Measurements from ENCODE around the gene NEDD1.

The NEDD1 gene, protein sequence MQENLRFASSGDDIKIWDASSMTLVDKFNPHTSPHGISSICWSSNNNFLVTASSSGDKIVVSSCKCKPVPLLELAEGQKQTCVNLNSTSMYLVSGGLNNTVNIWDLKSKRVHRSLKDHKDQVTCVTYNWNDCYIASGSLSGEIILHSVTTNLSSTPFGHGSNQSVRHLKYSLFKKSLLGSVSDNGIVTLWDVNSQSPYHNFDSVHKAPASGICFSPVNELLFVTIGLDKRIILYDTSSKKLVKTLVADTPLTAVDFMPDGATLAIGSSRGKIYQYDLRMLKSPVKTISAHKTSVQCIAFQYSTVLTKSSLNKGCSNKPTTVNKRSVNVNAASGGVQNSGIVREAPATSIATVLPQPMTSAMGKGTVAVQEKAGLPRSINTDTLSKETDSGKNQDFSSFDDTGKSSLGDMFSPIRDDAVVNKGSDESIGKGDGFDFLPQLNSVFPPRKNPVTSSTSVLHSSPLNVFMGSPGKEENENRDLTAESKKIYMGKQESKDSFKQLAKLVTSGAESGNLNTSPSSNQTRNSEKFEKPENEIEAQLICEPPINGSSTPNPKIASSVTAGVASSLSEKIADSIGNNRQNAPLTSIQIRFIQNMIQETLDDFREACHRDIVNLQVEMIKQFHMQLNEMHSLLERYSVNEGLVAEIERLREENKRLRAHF

GRCh38 chr12:96906849-96907670, at the start of gene NEDD1:
NEDD1 (plus strand) TSS chr12:96907257; CDS start chr12:96909760, 2,503 bp downstream.
- peak; percentile 90 for DNase-seq

DNA sequence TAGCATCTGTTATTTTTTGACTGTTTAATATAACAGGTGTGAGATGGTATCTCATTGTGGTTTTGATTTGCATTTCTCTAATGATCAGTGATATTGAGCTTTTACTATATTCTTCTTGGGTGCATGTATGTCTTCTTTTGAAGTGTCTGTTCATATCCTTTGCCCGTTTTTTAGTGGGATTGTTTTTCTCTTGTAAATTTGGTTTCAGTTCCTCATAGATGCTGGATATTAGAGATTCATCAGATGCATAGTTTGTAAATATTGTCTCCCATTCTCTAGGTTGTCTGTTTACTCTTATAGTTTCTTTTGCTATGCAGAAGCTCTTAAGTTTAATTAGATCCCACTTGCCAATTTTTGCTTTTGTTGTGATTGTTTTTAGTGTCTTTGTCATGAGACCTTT, 48.9 kb upstream of the NEDD1 start:
- DNase-seq: no peak

- DNase-seq: no peak
Measured at GRCh38 chr12:96861656-96862055, 45.4 kb upstream of the NEDD1 start.

DNA sequence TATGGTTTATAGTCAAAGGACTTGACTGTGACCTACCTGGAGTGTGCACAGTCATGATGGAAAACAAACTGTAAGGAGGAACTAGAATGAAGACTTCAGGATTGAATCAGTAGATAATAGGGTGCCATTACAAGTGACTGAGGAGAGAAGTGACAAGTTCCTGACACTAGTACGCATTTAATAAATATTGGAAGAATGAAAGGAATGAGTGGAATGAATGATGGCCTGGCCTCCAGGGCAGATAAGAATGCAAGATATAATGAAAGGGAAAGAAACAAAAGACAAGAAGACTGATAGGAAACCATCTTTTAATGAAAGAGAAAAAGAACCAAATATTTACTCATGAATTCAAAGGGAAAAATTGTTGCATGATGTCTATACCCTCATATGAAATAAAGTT, 44.7 kb upstream of the NEDD1 start:
- no peak for DNase-seq

GRCh38 chr12:96864335-96864734, 42.7 kb upstream of the NEDD1 start:
- DNase-seq: no peak

DNA sequence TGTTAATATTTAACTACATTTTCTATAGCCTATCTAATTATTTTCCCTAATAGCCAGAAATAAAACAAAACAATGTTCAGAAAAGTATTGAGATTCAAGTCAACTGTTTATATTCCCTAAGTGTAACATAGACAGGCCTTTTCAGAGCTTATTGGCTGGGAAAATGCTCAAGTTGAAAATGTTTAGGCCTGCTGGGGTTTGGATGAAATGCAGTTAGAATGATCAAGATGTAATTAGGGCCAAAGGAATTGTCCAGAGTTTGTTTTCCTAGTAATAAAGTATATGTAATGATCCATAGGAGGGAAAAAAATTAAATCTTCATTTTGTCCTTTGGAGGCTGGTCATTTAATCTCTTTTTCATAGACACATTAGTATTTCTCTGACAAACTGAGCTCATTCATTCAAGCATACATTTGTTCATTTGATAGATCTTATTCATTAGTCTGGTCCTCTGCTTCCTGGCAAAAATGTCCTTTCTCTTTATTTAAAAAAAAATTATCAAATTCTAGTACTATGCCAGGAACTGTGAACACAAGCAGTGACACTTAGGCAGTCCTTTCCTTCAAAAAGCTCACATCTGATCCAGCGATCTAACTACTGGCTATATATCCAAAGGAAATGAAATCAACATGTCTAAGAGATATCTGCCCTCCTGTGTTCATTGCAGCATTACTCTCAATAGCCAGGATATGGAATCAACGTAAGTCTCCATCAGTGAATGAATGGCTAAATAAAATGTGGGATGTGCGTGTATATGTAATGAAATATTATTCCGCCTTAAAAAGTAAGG, 40.1 kb upstream of the NEDD1 start:
- no peak for DNase-seq

DNA sequence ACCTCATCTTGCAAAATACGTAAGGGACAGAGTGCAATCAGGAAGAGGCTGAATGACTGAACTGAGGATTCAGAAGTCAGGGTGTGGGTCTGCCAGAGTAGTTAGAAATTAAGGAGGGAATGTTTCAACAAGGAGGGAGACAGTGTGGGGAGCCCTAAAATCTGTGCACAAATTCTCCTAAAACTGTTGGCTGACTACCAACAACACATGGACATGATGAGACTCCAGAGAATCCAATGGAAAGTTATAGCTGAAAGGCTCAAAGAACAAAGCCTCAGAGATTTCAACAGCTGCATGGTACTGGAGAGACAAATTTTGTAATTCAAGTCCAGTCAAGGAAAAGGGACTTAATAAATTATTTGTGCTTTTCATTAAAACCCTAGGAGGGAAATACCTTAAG, 36.1 kb upstream of the NEDD1 start:
- DNase-seq: no peak

GRCh38 chr12:96872961-96873360, 34.1 kb upstream of the NEDD1 start:
- DNase-seq: no peak

DNA sequence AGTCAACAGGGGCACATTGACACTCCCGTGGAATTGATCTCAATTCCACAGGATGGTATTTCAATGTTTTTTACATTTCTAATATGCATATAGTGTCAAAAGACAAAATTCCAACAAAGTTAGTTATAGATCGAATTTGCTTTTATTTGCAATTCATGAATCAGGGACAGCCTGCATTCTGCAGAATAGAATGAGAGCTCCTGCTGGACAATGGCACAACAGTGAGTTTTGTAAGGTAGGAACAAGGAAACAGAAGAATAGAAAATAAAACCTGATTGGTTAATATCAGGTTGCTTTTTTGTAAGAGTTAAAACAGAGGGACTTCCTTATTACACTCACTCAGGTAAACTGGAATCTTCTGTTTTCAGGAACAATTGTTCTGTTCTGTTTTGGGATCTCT, 32.8 kb upstream of the NEDD1 start:
- no peak for DNase-seq

DNA sequence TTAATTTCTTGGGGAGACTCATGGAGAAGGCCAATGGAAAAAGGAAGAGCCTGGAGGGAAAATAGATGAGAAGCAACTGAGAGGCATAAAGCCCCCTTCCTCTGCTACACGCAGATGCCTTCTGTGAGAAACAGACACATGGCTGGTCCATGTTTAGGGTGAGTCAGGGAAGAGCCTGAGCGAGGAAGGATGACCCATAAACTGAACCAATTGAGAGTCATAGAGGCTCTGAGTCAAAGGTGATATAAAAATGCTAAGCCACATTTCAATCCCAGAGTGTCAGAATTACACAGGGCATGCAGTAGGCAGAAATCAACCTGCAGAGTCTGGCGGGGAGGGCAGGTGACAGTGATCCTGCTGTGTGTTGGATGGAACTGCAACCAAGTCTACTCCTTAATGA, 30.1 kb upstream of the NEDD1 start:
- no peak for DNase-seq

GRCh38 chr12:96878704-96879103, 28.4 kb upstream of the NEDD1 start:
- no peak for DNase-seq

DNA sequence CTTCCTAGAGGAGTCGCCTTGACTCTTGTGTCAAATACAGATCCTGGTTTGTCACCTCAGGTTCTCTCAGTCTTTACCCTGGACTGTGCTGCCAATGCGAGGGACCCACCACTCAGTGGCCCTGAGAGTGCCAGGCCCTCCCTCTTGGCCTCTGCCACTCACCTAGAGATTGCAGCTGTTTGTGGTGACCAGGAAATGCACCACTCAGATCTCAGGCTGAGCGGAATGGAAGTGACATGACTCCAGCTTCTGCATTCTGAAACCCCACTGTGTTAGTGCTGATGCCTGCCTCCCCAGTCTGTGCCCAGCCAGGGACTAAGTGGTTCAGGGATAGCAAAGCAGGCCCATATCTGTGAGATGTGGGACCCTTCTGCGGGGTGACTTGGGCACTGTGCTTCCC, 27.8 kb upstream of the NEDD1 start:
- DNase-seq: no peak

DNA sequence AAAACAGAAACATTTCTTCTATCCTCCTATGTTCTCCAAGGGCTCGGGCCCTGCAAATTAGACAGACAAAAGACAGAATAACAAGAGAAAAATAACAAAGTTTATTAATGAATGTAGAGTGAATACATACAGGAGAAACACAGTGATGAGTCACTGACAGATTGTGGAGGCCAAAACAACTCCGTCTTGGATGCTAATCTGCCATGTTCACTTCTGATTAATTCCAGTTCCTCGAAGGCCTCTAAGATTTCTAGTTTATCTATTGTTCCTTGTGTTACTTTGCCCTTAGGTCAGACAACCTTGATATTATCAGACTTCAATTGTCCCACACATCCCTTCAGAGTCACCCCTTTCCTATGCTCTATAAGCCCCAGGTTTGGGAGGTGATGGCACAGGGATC, 26.8 kb upstream of the NEDD1 start:
- no peak for DNase-seq

DNA sequence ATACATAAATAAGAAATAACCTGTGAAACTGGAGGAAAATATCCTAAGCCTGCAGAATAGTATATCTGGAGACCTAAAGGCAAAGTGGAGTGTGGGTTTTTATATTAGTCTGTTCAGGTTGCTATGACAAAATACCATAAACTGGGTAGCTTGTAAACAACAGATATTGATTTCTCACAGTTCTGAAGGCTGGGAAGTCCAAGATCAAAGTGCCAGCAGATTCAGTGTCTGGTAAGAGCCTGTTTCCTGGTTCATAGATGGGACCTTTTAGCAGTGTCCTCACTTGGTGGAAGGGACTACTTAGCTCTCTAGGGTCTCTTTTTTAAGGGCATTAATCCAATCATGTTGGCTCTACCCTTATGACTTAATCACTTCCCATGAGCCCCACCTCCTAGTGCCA, 25.4 kb upstream of the NEDD1 start:
- DNase-seq: no peak

DNA sequence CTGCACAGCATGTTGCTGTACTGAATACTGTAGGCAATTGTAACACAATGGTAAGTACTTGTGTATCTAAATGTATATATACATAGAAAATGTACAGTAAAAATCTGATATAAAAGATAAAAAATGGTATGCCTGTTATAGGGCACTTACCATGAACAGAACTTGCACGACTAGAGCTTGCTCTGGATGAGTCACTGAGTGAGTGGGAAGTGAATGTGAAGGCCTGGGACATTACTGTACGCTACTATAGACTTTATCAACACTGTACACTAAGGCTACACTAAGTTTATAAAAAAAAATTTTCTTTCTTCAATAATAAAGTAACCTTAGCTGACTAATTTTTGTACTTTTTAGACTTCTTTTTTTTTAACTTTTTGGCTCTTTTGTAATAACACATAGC, 24.2 kb upstream of the NEDD1 start:
- no peak for DNase-seq

DNA sequence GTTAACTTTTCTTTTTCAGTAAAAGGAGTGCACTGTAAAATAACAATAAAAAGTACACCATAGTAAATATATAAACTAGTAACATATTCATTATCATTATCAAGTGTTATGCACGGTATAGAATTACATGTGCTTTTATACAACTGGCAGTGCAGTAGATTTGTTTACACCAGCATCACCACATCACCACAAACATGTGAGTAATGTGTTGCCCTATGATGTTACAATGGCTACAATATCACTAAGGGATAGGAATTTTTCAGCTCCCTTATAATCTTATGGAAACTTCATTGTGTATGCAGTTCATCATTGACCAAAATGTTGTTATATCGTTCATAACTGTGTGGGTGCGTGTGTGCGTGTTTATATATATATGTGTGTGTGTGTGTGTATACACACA, 23.5 kb upstream of the NEDD1 start:
- no peak for DNase-seq

DNA sequence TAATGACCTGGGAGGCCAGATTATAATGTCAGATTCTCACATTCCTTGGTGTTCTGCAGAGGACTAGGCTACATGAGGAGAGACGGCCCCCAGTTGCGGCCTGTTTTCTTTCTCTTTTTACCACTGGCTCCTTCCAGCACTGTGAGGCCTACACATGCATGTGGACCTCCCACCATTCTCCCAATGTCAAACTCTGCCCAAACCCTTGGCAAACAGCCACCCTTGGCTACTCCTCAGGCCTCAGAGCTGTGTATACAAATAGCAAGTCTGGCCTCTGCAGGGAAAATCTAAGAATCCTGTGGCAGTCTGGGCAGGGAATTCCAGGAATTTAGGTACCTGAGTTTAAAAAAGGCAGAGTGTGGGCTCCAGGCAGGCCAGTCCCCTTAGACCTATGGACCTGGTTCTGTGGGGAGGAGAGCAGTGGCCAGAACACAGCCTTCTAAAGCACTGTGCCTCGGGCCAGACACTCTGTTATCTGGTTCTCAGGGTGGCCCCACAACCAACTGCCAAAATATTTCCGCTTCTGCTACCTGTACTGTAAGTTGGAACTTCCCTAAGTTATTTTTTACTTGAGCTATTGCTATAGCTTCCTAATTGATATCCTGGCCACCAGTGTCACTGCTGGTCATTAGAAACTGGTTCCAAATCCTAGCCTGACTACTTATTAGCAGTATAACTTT, 19.9 kb upstream of the NEDD1 start:
- DNase-seq: no peak

DNA sequence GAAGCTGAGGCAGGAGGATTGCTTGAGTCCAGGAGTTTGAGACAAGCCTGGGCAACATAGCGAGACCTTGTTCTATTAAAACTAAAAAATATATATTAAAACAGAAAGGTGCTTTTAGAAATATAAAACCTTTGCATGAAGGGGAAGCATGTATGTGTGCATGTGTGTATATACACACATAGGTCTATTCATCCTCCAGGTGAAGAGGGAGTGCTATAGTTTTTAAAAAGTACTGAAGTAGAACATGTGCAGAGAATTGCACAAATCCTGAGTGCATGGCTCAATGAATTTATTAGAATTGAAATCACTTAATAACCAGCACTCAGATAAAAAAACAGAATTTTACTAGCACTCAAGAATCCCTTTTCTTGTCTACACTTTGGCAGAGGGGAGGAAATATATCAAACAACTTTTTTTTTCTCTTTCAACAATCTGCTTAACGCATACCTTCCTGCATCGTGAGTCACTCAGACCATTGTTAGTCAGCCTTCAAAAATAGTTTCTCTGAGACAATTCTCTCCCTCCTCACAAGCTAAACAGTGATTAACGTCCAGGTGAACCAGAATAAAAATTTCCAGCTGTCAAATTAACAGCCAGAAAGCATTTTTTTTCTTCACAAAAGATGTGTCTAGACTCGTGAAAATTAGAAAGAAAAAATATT, 17.7 kb upstream of the NEDD1 start:
- DNase-seq: no peak

DNA sequence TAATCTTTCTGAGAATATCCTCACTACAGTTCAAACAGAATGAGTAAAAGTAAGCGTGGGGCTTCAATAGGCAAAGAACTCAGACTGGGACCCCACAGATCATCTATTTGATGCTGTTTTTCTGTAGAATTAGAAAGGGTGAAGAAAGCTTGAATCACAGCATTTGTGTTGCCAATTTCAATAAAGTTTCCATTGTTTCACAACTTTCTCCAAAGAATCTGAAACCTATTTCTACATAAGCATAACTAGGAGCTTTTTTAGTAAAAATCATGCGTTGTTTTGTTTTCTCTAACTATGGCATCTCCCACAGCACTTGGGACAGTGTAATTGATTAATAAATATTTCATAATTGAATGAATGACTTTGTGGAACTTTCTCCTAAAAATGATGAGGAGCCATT, 16.7 kb upstream of the NEDD1 start:
- no peak for DNase-seq

DNA sequence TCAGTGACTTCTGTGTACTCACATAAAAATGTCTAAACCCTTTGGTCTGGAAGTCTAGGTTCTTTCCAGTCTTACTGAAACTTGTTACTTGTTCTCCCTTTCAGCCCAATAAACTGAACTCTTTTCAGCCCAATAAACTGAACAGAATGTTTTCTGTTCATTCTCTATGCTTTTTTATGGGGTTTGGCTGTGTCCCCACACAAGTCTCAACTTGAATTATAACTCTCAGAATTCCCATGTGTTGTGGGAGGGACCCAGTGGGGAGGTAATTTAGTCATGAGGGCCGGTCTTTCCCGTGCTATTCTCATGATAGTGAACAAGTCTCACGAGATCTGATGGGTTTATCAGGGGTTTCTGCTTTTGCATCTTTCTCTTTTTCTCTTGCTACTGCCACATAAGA, 15.0 kb upstream of the NEDD1 start:
- no peak for DNase-seq

DNA sequence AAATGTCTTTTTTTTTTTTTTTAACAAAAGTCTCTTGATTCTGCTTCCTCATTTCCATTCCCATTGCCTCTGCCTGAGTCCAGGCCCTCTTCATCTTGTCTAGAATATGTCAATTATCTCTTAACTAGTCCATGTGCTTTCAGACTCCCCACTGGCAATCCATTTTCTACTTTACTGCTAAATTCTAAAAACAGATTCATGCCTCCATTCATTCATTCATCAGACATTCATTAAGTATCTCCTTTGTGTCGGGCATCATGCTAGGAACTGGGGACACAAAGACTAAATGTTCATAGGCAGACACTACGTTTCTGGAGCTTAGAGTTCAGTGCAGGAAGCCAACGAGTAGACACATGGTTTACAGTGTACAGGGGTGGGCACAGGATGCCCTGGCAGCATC, 9.6 kb upstream of the NEDD1 start:
- no peak for DNase-seq

DNA sequence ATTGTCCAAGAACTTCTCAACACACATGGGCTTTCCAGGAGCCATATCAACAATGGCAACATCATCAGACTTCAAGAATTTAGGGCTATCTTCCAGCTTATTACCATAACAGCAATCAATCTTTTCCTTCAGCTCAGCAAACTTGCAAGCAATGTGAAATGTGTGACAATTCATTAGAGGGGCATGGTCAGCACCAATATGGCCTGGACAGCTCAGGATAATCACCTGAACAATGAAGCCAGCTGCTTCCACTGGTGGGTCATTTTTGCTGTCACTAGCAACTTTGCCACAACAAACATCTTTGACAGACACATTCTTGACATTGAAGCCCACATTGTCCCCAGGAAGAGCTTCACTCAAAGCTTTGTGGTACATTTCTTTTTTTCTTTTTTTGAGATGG, 5.9 kb upstream of the NEDD1 start:
- no peak for DNase-seq

Data from activated CD4-positive, CD25-positive, alpha-beta regulatory T cell treated with anti-CD3 and anti-CD28 coated beads, Interleukin-2, amount 50 U/mL, for 72 hours (primary cell).